GM19397 (cell line): ENCODE results near the gene PDE4B.

Source experiments
- ATAC-seq: cut with Tn5 transposase; IDR thresholded peaks from one replicate; pipeline ENCODE4 v1.9.1; 2021; ENCODE audit warnings: mild to moderate bottlenecking, moderate library complexity; ENCODE audit not compliant: unreplicated experiment

Gene PDE4B

GRCh38 chr1:66168948-66169671, 376.4 kb downstream of the PDE4B start:
- no peak for ATAC-seq

DNA sequence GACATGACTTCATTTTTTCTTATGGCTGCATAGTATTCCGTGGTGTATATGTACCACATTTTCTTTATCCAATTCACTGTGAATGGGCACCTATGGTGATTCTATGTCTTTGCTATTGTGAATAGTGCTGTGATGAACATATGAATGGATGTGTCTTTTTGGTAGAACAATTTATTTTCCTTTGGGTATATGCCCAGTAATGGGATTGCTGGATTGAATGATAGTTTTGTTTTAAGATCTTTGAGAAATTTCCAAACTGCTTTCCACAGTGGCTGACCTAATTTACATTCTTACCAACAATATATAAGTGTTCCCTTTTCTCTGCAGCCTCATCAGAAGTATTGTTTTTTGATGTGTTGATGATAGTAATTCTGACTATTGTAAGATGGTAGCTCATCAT, 379.6 kb downstream of the PDE4B start:
- ATAC-seq, result no peak

DNA sequence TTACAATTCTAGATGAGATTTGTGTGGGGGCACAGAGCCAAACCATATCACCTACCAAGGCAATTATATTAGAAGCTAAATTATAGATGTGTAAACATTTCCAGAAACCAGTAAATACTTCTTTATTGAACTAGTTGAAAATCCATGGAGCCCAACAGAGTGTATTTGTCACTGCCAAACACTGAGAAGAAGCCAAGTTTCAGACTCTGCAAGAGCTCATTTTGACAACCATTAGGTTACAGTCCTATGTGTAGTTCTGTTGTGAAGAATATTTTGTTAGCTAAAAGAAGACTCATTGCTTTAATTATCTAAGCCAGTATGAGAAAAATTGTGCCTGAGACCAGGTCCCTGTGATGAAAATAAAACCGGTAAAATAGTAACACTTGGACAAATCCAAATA, 382.4 kb downstream of the PDE4B start:
- no peak for ATAC-seq

DNA sequence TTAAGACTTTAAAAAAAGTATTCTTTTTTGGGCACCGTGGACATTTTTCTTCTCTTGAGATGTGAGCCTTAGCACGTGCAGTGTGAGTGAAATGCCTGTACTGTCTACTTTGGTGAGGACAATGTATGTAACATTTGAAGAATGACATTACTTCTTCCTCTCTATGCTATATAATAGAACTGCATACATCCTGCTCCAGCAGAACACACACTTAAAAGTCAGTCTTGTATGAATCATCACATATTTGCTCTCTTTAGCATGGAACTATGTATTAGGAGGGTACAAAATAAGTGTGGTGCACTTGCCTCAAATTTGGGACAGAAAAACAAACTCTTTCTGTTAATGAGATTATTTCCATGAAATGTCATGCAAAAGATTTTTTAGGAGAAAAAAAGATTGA, 382.9 kb downstream of the PDE4B start:
- no peak for ATAC-seq

DNA sequence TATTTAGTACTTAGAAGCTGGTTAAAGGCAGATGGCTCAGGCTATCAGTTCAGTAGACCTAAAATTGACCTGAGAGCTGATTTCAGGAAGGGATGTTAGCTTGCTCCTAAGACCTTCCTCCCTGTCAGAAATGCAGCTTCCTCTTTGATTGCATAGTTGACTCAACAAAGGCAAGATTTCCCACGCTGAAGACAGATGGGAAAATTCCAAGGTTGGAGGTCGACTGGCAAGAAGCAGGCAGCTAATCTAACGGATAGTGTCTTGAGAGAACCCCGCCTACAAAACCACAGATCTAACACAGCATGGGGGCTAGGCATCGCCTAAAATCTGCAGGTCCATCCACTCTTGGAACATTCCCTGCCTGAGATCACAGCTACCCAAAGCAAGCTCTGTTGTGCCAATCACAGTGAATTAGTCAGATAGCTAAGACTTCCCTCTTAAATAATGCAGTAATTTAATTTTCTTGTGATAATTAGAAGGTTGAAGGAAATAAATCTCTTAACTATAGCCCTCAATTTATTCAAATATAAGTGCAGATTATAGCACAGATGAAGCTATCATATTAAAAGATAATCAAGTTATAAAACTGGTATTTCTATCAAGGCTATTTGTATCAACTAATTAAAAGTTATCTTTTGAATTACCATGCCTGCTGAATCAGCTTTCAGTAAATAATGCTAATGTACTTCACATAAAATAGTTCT, 383.5 kb downstream of the PDE4B start:
- no peak for ATAC-seq

DNA sequence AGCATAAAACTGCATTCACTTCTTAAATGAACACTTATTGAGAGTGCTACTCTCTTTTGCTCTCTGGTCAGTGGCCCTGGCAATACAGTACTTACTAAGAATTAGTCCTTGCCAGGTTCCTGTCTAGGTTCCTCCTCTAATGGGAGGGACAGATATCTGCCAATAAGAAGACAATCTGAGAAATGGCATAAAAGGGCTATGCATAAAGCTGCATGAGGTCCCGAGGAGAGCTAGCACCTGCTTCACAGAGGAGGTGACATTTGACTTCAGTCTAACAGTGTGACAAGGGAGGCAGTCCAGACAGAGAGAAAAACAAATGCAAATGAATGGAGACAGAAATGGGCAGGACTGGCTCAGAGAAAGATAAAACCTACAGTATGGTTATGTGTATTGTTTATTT, 384.1 kb downstream of the PDE4B start:
- ATAC-seq, result no peak

- ATAC-seq, result no peak
These were observed 384.8 kb downstream of the PDE4B start for GRCh38 chr1:66177510-66177909.

DNA sequence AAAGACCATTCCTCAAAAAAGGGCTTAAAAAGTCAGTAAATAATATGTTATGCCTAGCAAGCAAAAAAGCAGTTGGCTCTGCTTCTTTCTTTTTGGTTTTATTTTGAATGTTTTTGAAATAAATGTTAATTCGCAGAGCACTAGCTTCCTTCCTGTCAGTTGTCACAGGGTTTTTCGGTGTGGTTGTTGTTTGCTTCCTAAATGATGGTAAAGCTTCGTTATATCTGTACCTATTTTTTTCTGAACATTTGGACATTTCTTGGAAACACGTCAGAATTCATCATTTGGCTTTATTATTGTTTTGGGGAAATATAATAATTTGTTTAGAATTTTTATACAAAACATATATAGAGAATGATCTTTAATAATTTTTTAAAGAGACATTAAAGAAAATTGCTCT, 389.3 kb downstream of the PDE4B start:
- ATAC-seq, result no peak

GRCh38 chr1:66182551-66183178, 390.0 kb downstream of the PDE4B start:
- ATAC-seq, result no peak

- ATAC-seq, result no peak
These were observed 390.7 kb downstream of the PDE4B start for GRCh38 chr1:66183400-66183799.

- no peak for ATAC-seq
These were observed 404.4 kb downstream of the PDE4B start for GRCh38 chr1:66197120-66197519.

GRCh38 chr1:66197785-66198184, 405.1 kb downstream of the PDE4B start:
- no peak for ATAC-seq

GRCh38 chr1:66206563-66207144, 414.0 kb downstream of the PDE4B start:
- ATAC-seq, result no peak

GRCh38 chr1:66207484-66207883, 414.8 kb downstream of the PDE4B start:
- ATAC-seq, result no peak

- ATAC-seq, result no peak
These were observed 415.9 kb downstream of the PDE4B start for GRCh38 chr1:66208632-66209031.

DNA sequence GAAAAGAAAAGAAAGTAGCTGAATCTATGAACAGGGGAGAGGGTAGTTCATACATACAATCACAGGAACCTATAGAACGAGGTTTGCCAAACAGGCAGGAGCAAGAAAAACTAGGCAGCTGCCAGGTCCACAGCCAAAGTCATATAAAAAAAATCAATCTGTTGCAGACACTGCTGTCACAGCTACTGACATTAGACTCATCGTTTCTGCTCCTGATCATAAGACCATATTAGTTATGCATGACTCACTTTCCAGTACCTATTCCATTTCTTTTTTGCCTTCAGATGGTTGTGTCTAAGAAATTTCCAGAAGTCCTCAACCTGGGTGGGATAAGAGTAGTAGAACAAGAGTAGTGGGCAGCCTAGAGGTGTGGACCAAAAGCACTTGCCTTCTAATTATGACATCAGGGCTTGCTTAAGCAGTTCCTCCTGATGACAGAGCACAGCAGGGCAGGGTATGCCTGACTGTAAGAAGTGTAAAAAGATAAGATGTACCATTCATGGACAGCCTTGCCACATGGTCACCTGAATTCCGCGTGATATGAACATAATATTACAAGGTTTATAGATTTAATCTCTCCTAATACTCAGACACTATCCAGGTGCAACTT, 418.0 kb downstream of the PDE4B start:
- ATAC-seq, result no peak

GRCh38 chr1:66211521-66211920, 418.8 kb downstream of the PDE4B start:
- ATAC-seq, result no peak

DNA sequence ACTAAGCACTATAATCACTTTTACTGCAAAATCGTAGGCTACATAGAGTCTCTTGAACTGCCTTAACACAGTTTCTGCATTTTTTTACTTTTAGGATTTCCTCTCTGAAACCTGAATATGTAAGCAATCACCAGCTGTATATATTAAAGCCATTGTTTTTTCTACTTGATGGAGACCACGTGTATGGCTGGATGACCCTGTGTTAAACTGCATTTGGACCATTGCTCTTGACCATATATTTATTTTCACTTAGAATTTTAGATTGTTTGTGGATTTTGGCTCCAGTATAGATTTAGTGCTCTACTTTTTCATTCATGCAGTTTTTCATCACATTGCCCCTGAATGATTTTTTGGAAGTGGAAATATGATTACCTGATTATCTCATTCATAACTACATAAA, 420.8 kb downstream of the PDE4B start:
- ATAC-seq, result no peak

DNA sequence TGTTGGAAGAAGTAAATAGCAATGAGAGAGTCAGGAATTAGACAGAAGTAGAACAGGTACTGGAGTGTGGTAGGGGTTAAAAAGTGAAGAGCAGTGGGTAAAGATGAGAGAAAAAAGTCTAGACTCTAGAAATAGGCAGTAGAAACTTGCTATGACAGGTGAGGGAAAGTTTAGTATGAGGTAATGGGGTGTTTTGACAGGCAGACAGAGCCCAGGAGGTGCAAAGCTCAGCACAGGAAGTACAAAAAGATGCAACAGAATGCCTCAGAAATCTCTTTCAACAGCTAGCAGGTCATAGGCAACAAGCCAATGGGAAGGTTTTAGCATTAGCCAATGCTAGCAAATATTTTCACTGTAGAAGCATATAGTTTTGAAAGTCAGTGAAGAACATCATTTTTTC, 422.2 kb downstream of the PDE4B start:
- ATAC-seq, result no peak

GRCh38 chr1:66217021-66217420, 424.3 kb downstream of the PDE4B start:
- no peak for ATAC-seq

DNA sequence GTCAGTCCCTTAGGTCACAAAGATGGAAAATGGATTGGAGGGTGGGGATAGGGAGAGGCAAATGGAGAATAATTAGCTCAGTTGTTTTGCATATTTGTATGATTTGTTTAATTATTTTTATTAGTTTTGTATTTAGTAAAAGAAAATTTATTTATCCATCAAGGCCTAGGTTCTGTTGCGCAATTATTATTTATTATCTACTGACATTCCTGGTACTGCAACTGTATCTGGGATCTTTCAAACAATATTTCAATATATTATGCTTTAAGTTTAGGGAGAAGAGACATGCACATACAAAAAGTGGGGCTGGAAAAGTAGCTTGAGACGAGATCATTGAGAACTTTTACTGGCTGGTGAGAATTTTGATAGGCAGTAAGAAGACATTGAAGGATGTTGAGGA, 424.9 kb downstream of the PDE4B start:
- ATAC-seq, result no peak
